T-helper 9 cell (primary cell): ENCODE data around the gene PIGQ.

Experiments used
- DNase-seq: peaks from one replicate; pipeline ENCODE4 v3.0.0-alpha.2; 2020

The PIGQ gene

GRCh38 chr16:534856-535445, 34.8 kb upstream of the PIGQ start:
- no peak for DNase-seq

- DNase-seq: no peak
Observed at GRCh38 chr16:535446-536405, 34.0 kb upstream of the PIGQ start.

GRCh38 chr16:536746-537145, 33.0 kb upstream of the PIGQ start:
- no peak for DNase-seq

- DNase-seq: no peak
Observed at GRCh38 chr16:537415-538335, 32.1 kb upstream of the PIGQ start.

- no peak for DNase-seq
Observed at GRCh38 chr16:539901-540530, 29.8 kb upstream of the PIGQ start.

GRCh38 chr16:540645-541340, 29.0 kb upstream of the PIGQ start:
- no peak for DNase-seq

GRCh38 chr16:543301-544164, 26.2 kb upstream of the PIGQ start:
- DNase-seq: no peak

- no peak for DNase-seq
Observed at GRCh38 chr16:544517-544916, 25.3 kb upstream of the PIGQ start.

GRCh38 chr16:546909-547770, 22.6 kb upstream of the PIGQ start:
- peak; percentile 42 for DNase-seq

- DNase-seq: no peak
Observed at GRCh38 chr16:548586-548985, 21.2 kb upstream of the PIGQ start.

- no peak for DNase-seq
Observed at GRCh38 chr16:549544-550263, 20.1 kb upstream of the PIGQ start.

- DNase-seq: no peak
Observed at GRCh38 chr16:551210-551609, 18.6 kb upstream of the PIGQ start.

- DNase-seq: no peak
Observed at GRCh38 chr16:552171-552570, 17.6 kb upstream of the PIGQ start.

GRCh38 chr16:553601-554296, 16.0 kb upstream of the PIGQ start:
- no peak for DNase-seq

GRCh38 chr16:554297-554621, 15.5 kb upstream of the PIGQ start:
- no peak for DNase-seq

GRCh38 chr16:554640-555365, 15.0 kb upstream of the PIGQ start:
- no peak for DNase-seq

- DNase-seq: no peak
Observed at GRCh38 chr16:555528-556473, 14.0 kb upstream of the PIGQ start.
